Measurements from ENCODE around the gene IQCB1.
"Not testable (repeated sequence)": the region's sequence is repeated elsewhere in the genome, so short reads cannot be mapped to it uniquely, and the experiment has no call there.

IQCB1 gene

DNA sequence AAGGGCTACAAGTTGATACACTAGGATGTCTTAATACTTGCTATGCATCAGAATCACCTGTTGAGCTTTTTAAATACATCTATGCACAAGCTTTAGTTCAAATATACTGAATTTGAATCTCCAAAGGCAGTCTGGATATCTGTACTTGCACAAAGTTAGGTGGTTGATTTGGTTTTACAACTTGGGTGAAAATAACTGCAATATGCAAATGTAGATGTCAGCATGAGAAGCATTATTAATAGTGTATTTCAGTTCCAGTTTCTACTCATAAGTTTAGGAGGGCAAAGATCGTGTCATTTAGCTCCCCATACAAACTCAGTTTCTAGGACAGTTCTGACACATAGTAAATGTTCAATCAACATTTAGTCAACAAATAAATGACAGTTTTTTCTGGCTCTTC, 25.6 kb downstream of the IQCB1 start:
- no peak for DNase-seq

DNA sequence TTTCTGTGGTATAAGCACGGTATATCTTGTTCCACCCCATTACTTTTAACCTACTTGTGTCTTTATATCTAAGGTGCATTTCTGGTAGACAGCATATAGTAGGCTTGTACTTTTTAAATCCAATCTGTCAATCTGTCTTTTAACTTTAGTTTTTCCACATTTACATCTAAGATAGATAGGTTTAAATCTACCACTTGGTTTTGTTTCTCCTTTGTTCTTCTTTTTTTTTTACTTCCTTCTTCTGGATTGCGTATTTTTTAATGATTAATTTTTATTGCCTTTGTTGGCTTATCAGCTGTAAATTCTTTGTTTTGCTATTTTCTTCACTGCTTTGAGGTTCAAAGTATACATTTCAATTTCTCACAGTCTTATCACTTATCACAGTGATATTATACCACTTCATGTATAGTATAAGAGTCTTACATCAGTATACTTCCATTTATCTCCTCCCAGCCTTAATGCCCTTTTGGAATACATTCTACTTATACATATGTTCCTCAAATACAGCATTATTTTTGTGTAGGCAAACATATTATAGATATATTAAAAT, 31.0 kb downstream of the IQCB1 start:
- DNase-seq = no peak

DNA sequence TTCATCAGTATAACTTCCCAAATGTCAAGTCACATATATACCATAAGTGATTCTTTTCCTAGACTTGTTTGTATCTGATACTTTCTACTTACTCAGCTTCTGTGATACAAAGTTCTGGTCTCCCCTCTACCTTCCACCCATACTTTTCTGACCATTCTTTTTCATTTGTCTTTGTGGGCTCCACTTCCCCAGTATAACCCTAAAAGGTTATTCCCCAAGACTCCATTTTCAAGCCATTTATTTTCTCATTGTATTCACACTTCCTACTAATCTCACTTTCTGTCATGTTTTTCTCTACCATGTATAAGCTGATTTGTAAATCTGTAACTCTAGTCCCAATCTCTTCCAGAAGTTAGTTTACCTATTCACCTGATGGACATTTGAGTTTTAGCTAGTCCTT, 34.0 kb downstream of the IQCB1 start:
- DNase-seq = no peak

DNA sequence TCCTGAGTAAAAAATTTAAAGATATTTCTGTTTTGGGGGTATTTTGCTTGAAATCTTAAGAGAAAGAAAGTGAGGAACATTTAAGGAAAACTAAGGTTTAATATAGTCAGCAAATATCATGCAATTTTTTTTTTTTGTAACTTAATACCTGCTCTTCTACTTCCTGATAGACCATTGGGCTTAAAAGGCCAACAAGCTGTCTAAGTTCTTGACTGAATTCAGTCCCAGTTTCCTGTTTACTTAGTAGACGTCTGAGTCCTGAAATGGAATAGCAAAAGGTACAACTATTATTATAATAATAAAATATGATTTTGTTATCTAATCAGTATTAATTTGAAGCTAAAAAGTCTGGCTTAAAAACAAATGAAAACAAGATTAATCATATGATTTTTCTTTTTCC, 37.9 kb downstream of the IQCB1 start:
- DNase-seq = no peak

DNA sequence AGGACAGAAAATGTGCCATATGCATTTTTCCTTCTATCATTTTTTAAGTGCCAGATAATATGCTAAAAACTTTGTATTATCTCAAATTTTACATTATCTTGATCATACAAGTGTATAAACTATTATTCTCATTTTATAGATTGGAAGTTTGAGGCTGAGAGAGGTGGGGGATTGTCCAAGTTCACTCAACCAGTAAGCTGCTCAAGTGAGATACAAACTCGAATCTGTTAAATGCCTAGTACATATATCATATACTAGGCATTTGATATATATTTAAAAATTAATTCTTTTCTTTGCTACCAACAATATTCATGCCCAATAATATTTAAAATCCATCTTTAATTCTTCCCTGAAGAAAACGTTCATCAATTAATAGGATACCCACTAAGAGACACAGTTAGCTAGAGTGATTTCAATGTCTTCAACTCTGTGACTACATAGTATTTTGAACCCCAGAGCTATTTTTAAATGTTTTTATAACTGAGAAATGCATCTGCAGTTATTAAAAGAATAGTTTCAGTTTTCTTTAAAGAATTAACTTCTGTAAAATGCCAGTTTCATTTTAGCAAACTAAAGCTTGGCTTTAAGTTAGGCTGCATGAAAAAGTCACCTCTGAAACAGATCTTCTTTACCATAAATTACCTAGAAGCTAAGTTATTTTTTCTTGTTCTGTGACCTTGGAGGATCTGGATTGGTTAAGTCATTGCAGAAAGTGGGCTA, 40.4 kb downstream of the IQCB1 start:
- no peak for DNase-seq

DNA sequence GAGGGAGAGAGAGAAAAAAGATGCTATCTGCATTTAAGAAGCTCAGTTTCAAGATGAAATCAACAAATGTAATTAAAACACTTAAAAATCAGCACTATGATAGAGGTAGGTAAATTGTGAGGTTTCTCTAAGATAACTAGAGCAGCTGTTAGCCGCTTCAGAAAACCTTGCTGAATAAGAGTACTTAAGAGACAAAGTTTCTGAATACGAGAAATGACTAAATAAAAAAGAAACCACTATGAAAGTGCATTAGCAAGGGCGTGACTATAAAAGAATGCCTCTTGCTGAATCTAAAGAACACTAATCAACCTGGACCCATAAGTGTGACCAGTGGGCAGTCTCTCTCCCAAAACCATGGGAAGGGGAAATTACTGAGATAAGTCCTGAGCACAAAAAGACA, 41.8 kb downstream of the IQCB1 start:
- no peak for DNase-seq

DNA sequence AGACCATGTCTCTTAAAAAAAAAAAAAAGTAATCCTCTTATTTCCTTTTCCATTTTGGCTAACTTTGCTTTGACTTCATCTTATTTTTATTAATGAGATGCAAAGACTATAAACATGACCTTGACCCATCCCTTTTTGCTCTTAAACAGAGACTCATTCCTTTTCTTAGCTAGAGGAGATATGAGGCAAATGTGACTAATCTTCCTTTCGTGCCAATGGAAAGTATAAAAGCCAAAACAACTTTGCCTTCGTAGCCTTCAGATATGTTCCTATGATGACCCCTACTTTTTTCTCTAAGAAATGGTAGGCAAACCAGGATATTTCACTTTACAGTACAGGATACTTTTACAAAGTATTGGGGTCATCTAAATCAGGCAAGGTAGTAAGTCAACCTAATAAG, 48.4 kb downstream of the IQCB1 start:
- DNase-seq = no peak

DNA sequence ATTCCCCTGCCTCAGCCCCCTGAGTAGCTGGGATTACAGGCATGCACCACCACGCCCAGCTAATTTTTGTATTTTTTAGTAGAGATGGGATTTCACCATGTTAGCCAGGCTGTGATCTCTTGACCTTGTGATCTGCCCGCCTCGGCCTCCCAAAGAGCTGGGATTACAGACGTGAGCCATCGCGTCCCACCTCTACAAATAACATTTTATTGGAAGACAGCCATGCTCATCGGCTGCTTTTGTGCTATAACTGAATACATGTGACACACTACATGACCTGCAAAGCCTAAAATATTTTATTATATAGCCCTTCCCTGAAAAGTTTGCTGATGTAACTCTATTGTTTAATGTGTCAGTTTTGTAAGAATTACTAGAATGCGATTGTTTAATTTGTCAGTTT, 52.1 kb downstream of the IQCB1 start:
- not testable (repeated sequence) for DNase-seq

DNA sequence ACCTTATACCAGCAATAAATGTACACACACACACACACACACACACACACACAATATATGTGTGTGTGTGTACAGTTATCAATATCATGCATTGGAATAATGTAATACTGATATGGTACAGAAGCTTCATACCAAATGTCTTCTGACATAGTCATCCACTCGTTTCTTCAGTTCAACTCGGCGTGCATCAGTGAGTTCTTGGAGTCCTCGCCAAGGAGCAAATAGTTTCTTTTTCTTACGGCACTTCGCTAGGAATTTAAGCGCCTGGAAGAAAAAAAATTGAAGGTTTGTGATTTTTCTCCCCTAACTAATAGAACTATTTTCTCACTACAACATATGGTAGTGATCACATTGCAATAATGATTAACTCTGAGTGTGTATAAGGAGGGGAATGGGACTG, 53.2 kb downstream of the IQCB1 start:
- no peak for DNase-seq

DNA sequence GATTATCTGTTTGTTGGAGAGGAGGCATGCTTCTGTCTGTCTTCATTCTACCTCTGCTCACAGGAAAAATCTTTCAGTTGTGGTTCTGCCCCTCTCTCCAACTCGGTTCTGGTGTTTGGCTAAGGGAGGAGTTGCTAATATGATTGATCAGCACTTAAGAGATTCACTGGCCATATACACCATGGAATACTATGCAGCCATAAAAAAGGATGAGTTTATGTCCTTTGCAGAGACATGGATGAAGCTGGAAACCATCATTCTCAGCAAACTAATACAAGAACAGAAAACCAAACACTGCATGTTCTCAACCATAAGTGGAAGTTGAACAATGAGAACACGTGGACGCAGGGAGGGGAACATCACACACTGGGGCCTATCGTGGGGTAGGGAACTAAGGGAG, 59.8 kb downstream of the IQCB1 start:
- DNase-seq = not testable (repeated sequence)

DNA sequence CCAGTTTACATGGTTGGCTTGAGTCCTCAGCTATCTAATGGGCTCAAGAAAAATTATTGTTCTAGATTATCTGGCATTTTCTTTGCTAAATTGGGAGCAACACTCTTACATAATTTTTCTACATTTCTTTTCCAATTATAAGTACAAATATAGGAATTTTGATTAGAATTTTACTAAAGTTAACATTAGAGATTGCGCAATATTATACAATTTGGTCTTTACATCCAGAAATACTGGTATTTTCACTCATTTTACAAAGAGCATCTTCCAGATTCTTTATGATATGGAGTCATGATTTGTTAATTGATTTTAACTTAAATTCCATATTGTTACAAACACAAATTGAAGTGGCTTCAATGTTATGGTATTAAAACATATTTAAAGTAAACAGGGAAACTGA, 65.6 kb downstream of the IQCB1 start:
- no peak for DNase-seq

DNA sequence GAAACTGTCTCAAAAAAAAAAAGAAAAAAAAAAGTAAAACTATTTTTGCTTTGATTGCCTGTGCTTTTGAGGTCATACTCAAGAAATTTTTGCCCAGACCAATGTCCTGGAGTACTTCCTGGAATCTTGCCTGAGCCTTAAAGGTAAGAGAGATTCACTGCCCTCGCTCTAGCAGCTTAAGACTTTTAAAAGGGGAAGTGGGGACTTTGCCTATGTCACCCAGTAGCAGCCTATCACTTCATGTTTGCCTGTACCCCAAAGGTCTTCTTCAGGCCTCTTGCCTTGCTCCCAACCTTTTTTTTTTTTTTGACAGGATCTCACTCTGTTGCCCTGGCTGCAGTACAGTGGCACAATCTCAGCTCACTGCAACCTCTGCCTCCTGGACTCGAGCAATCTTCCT, 66.4 kb downstream of the IQCB1 start:
- peak in 3 of 4 experiments; percentile 15 to 28 (median 16) for DNase-seq

DNA sequence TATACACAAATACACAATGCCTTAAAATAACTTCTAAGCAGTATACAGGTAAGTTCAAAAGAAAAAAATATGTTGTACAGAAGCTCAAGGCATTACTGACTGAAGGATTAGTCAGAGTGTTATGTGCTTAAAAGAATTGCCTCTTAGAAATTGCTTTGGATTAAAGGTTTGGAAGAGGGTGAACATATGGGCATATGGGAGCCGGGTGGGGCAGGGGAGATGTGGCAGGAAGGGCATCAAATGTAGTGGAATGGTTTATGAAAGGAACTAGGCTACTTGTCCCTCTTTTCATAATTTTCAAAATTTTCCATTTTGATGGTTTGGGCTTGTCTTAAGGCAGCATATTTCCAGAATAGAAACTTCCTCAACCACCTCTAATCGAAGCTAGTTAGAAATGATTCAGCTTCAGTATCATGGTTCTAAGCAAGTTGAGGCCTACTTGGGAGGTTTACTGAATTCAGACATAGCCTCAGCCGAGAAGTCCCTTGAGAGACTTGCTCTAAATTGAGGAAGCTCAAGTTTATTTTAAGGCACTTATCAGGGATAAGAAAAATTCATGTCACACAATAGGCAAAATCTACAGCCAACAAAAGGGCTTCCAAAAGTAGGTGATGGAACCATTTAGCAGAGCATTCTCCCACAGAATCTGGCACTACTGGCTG, 75.2 kb downstream of the IQCB1 start:
- DNase-seq = no peak

DNA sequence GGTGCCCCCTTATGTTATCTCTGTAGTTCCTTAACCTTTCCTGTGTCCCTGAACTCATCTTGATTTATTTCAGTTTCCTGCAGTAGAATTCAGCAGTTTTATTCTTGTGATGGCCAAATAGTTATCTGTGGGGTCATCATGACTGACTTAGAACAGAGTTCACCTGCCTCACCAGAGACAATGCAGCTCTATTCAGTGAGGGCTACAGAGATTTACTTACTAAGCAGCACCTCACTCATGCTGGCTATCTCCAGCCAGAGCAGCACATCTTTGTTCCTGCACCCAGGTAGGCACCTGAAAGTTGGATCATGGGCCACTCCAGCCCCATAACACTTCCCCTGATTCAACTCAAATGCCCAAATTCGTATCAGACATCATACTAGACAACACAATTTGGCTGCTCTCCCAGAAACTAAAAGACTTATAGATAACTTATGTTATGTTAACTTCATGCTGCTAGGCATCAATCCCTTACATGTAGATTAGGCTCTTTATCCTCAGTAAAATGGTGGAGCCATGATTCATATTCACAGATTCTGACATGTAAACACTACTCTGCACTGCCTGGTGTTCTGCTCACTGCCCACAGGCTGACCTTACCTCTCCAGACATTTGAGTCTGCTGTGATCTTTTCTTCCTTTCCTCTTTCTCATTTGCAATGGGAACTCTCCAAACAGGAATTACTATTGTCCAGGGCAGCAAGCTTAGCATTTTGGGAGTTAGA, 76.0 kb downstream of the IQCB1 start:
- no peak for DNase-seq

DNA sequence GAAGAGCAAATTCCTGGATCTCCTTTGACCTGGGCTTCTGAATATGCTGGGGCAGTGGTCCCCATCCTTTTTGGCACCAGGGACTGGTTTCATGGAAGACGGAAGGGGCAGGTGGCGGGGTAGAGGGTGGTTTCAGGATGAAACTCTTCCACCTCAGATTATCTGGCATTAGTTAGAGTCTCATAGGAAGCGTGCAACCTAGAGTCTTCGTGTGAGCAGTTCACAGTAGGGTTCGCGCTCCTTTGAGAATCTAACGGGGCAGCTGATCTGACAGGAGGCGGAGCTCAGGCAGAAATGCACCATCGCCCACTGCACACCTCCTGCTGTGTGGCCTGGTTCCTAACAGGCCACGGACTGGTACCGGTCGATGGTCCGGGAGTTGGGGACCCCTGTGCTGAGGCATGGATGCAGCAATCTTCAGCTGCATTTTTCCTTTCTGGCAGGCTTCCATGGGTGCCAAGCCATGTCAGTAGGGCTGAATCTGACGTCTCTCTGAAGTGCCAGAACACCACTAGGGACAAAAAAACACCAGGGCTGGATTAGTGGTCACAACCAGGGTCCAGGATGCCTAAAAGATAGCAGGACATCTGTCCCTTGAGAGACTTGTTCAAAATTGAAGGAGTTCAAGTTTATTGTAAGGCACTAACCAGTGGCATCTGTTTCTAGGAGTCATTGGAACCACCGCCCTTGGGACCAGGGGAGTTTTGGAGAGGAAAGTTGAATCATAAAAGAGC, 76.9 kb downstream of the IQCB1 start:
- no peak for DNase-seq

DNA sequence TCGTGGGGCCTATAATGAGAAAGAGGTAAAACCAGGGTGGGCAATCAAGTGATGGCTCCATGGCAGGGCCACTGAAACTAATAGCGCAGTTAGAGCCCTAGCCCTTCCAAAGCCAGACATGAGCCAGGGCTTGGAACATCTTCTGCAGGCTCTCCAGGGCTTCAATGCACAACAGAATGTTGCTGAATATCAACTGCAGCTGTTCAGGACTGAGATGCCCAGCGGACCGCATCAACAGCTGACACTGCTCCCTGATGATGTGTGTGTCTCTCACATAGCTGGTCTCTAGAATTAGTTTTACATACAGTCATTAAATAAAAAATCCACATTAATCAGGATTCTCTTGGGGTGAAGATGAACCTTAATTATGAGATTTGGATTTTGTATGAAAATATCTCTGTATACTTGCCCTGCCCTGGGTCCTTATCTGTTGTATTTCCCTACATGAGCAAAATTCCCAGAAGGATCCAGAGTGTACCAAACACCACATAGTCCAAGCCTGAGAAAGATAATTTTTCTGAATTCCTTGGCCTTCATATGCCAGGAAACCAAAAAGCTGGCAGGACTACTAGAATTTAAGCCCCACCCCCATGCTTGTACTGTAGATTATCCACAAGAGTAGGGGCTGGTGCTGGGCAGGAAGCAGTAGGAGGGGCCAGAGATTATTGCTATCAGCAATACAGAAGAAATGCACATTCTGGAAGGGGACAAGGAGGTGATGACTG, 77.6 kb downstream of the IQCB1 start:
- DNase-seq = no peak

DNA sequence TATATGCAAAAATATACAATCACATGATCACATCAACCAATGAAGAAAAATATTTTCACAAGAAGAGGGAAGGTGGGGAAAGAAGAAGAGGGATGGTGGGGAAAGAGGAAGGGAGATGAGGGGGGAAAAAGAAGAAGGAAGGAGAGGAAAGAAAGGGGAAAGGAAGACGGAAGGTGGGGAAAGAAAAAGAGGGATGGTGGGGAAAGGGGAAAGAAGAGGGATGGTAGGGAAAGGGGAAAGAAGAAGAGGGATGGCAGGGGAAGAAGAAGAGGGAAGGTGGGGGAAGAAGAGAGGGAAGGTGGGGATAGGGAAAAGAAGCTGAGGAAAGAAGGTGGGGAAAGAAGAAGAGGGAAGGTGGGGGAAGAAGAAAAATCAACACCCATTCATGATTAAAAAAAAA, 82.1 kb downstream of the IQCB1 start:
- DNase-seq = no peak

DNA sequence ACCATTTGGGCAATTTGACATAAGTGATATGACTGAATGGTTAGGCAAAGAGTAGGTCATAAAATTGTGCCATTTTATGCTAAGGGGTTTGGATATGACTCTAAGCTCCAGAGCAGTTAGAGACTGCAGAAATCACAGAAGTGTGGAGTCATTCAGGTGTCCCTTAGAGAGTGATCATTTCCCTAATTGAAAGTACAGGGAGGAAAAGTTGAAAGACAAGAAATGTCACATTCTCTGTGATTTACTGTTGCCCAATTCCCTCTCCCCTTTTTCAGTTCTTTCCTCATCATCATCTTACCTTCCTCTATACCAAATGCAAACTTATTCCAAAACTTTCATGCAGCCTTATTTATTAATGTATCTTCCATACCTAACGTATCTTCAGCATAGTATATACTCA, 82.6 kb downstream of the IQCB1 start:
- DNase-seq = no peak

DNA sequence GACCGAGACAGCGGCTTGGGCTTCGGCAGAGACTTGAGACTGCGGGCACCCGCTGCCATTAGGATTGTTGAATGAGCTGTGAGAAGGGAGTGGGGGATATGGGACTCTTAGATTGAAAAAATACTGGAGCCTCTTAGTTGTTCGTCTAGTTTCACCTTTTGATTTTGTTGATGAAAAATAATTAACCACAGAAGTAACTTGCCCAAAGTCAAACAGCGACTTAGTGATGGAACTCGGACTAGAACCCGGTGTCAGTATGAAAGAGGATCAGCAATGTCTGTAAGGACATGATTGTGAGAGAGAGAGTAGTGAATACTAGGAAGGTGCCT, 84.8 kb downstream of the IQCB1 start:
- peak in 1 of 4 experiments; percentile 19 for DNase-seq

DNA sequence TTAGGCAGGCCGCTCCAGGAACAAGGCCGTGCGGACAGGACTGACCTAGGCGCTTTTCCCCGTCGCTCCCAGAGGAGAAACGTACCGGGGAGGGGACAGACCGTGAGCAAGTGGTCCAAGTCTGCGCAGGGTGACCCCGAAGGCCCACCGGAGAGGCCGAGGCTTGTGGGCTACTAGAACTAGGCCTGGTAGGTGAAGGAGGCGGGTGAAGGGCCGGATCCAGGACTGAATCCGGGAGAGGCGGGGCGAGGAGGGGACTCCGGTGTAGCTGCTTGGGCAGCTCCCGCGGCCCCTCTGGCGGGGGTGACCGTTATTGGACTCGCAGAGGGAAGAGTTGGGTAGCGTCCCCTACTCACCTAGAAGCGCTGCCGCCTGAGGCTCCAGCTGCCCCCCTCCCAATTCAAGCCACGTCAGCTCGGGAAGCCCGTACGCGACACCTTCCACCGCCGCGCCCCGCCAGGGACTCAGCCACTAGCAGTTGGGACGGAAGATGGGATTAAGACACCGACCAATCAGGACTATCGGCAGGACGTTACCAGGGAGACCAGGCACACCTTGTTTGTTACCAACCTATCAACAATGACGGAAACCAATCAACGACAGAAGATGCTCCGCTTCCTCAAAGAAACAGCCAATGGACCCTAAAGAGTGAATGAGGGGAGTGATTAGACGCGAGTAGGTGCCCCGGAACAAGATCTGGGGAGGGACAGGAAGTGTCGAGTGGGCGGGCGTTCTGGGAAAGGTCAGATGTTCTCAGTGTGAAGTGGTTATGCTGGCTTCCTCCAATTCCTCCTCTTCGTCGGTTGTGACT, 85.4 kb downstream of the IQCB1 start, which contains the start of gene GOLGB1:
Gene GOLGB1 (minus strand): TSS at position 466 of the 811 bp plus-strand sequence. CDS start 18,770 bp downstream, outside the sequence.
- peak; percentile 95 to 99 (median 97) for DNase-seq

DNA sequence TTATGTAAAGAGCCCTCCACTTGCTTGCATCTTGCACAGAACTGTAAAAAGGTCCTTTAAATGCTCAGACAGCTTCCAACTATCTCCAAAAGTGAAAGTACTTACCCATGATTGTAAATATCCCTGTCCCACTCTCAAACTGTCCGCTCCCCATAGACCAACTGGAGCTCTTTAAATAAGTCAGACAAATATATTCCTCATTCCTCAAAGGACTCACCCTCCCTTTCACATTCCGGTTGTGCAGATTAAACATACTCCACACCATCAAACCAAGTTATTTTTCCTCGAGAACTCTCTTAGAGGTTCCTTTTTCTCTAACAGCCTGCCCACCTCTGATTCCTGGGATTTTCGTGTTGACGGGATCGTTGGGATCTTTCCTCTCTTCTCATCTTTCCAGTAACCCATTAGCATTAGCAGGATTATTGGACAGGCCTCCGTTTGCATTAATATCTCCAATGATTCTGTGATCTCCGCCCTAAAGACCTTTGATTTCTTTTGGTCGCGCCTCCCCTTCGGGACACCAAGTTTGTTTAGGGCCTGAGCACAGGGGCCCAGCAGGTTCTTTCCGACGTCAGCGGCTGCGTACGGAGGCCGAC, 86.1 kb downstream of the IQCB1 start:
- peak; percentile 53 to 79 (median 65) for DNase-seq

All from suppressor macrophage (primary cell).